Measurements from ENCODE around the gene NIF3L1. TPM values are rescaled to one million over a fixed set of nuclear protein-coding genes. Genes with fewer than 3 reads are reported as not detected.

The NIF3L1 gene
- total and polyA plus RNA-seq, 2 of the 13 experiments (the other 11 are each of a cell fraction or from before 2014, with no cell fraction given), result 67.9 to 75.2 TPM

GRCh38 chr2:200888704-200889625 lies at the start of gene NIF3L1, which contains the start of gene PPIL3 (continued):
- TF ChIP-seq ZNF646 (CRISPR knock-in tag; IDR thresholded peaks at IDR 0.05) (no peak), TRIM22 (IDR thresholded peaks at IDR 0.05) (no peak), THAP11 (CRISPR knock-in tag; IDR thresholded peaks at IDR 0.05) (peak; percentile 96), GATAD1 (CRISPR knock-in tag; IDR thresholded peaks at IDR 0.05) (peak; percentile 98), ONECUT2 (CRISPR knock-in tag; IDR thresholded peaks at IDR 0.05) (0 out of 2 replicates have a peak, but pooled peaks have one; percentile 18), NR2F1 (CRISPR knock-in tag; IDR thresholded peaks at IDR 0.05) (no peak; a peak in 1 of 4 replicates), ZNF282 (IDR thresholded peaks at IDR 0.05; ENCODE audit: partially characterized antibody) (no peak), FOXM1 (CRISPR knock-in tag; IDR thresholded peaks at IDR 0.05) (0 out of 2 replicates have a peak, but pooled peaks have one; percentile 82), ZNF710 (CRISPR knock-in tag; IDR thresholded peaks at IDR 0.05; ENCODE audit: borderline replicate concordance) (no peak), YEATS2 (CRISPR knock-in tag; IDR thresholded peaks at IDR 0.05; ENCODE audit: borderline replicate concordance) (peak; percentile 91), RORA (CRISPR knock-in tag; IDR thresholded peaks at IDR 0.05) (0 out of 2 replicates have a peak, but pooled peaks have one; percentile 70), FOXJ3 (CRISPR knock-in tag; IDR thresholded peaks at IDR 0.05; ENCODE audit: borderline replicate concordance) (peak; percentile 72), ZNF18 (CRISPR knock-in tag; IDR thresholded peaks at IDR 0.05; ENCODE audit: insufficient replicate concordance) (no peak), AGO2 (optimal IDR thresholded peaks at IDR 0.05; ENCODE audit: low read depth, low read length) (peak; percentile 7), WIZ (CRISPR knock-in tag; IDR thresholded peaks at IDR 0.05) (no peak; the same call in 1 of the 2 replicates), HNF4A (CRISPR knock-in tag; IDR thresholded peaks at IDR 0.05) (no peak), RBAK (CRISPR knock-in tag; IDR thresholded peaks at IDR 0.05) (no peak; the same call in 1 of the 2 replicates)
